ENCODE results near the gene CA10. TPM values are rescaled to one million over a fixed set of nuclear protein-coding genes. Genes with fewer than 3 reads are reported as not detected.

Gene CA10
- total RNA-seq, 1 donor = not detected

GRCh38 chr17:51651513-51652298, 506.8 kb downstream of the CA10 start:
- TF ChIP-seq, protein P1, sequence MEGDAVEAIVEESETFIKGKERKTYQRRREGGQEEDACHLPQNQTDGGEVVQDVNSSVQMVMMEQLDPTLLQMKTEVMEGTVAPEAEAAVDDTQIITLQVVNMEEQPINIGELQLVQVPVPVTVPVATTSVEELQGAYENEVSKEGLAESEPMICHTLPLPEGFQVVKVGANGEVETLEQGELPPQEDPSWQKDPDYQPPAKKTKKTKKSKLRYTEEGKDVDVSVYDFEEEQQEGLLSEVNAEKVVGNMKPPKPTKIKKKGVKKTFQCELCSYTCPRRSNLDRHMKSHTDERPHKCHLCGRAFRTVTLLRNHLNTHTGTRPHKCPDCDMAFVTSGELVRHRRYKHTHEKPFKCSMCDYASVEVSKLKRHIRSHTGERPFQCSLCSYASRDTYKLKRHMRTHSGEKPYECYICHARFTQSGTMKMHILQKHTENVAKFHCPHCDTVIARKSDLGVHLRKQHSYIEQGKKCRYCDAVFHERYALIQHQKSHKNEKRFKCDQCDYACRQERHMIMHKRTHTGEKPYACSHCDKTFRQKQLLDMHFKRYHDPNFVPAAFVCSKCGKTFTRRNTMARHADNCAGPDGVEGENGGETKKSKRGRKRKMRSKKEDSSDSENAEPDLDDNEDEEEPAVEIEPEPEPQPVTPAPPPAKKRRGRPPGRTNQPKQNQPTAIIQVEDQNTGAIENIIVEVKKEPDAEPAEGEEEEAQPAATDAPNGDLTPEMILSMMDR (IDR thresholded peaks at IDR 0.05; ENCODE audit: insufficient read depth, low read depth, low read length) = no peak
- no peak overlapping the region for H3K4me3 ChIP-seq (ENCODE audit: low read depth, low read length)
- DNase-seq (ENCODE audit: low read depth) = no peak

GRCh38 chr17:51650772-51651171, 507.7 kb downstream of the CA10 start:
- no peak overlapping the region for H3K4me3 ChIP-seq (ENCODE audit: low read depth, low read length)
- no peak for DNase-seq (ENCODE audit: low read depth)
- TF ChIP-seq, protein P1 (IDR thresholded peaks at IDR 0.05; ENCODE audit: insufficient read depth, low read depth, low read length) = no peak

GRCh38 chr17:51650202-51650601, 508.3 kb downstream of the CA10 start:
- TF ChIP-seq, protein P1 (IDR thresholded peaks at IDR 0.05; ENCODE audit: insufficient read depth, low read depth, low read length) = no peak
- H3K4me3 ChIP-seq (ENCODE audit: low read depth, low read length) = no peak overlapping the region
- no peak for DNase-seq (ENCODE audit: low read depth)

DNA sequence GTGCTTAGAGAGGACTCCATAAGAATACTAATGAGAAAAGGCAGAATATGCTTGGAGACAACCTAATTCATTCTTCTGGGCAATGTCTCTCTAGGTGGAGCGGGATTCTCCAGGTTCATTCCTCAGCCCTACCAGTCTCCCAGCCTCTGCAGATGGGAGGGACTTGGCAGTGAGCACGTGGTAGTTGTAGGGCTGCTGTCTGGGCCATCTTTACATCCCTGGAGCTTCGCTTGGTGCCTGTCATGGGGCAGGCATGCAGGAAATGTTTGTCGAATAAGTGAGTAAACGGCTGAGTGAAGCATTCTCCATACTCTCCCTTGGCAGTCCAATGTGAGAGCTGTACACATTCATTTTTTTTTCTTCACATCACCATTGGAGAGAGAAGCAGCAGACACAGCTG, 510.7 kb downstream of the CA10 start:
- TF ChIP-seq, protein P1 (IDR thresholded peaks at IDR 0.05; ENCODE audit: insufficient read depth, low read depth, low read length) = no peak
- DNase-seq (ENCODE audit: low read depth) = no peak
- H3K4me3 ChIP-seq (ENCODE audit: low read depth, low read length) = no peak overlapping the region

DNA sequence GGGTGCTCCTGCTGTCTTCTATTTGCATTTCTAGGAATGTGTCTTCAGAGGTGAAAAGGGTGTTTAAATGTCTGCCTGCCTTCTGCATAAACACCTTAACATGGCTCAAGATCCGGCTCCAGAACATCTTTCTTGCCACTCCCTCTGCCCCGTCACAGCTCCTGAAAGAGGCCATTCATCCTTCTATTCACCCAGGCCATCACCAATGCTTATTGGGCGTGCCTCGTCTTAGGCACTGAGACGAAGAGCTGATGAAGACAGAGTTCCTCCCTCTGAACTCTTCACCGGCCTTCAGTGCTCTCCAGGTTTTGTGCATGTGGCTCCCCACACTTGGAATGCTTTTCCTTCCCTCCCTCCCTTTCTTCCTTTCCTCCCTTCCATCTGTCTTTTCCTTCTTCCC, 511.4 kb downstream of the CA10 start:
- H3K4me3 ChIP-seq (ENCODE audit: low read depth, low read length) = no peak overlapping the region
- TF ChIP-seq, protein P1 (IDR thresholded peaks at IDR 0.05; ENCODE audit: insufficient read depth, low read depth, low read length) = no peak
- DNase-seq (ENCODE audit: low read depth) = no peak

GRCh38 chr17:51646539-51646938, 512.0 kb downstream of the CA10 start:
- TF ChIP-seq, protein P1 (IDR thresholded peaks at IDR 0.05; ENCODE audit: insufficient read depth, low read depth, low read length) = no peak
- H3K4me3 ChIP-seq (ENCODE audit: low read depth, low read length) = no peak overlapping the region
- DNase-seq (ENCODE audit: low read depth) = no peak

- no peak for DNase-seq (ENCODE audit: low read depth)
- TF ChIP-seq, protein P1 (IDR thresholded peaks at IDR 0.05; ENCODE audit: insufficient read depth, low read depth, low read length) = no peak
- H3K4me3 ChIP-seq (ENCODE audit: low read depth, low read length) = no peak overlapping the region
Observed at GRCh38 chr17:51645056-51645455, 513.5 kb downstream of the CA10 start.
